Stimulated activated CD4-positive, alpha-beta T cell treated with anti-CD3 and anti-CD28 coated beads, TNF-alpha, amount 100 ng/mL, for 4 hours (primary cell): ENCODE results near the gene GRIN1.
A peak's percentile ranks its signal among the peaks of the same experiment; 100 is the strongest.

Experiments used
- DNase-seq, 3 experiments: peaks; one replicate each; pipeline ENCODE4 v3.0.0-alpha.2; 2020; ENCODE audit warnings: low read depth in 3 of 3

Gene GRIN1

GRCh38 chr9:137178201-137178938, 39.4 kb downstream of the GRIN1 start:
- DNase-seq: no peak

- DNase-seq: no peak
Observed at GRCh38 chr9:137178939-137179630, 40.1 kb downstream of the GRIN1 start.

GRCh38 chr9:137179761-137180160, 40.8 kb downstream of the GRIN1 start:
- DNase-seq: no peak

GRCh38 chr9:137180491-137180890, 41.5 kb downstream of the GRIN1 start:
- DNase-seq: no peak

GRCh38 chr9:137181680-137182079, 42.7 kb downstream of the GRIN1 start:
- DNase-seq: no peak

GRCh38 chr9:137182836-137183235, 43.9 kb downstream of the GRIN1 start:
- no peak for DNase-seq

GRCh38 chr9:137183980-137184595, 45.1 kb downstream of the GRIN1 start:
- DNase-seq: no peak

- no peak for DNase-seq
Observed at GRCh38 chr9:137184881-137185660, 46.1 kb downstream of the GRIN1 start.

GRCh38 chr9:137185921-137186320, 47.0 kb downstream of the GRIN1 start:
- DNase-seq: no peak

GRCh38 chr9:137186385-137186784, 47.4 kb downstream of the GRIN1 start:
- no peak for DNase-seq

- no peak for DNase-seq
Observed at GRCh38 chr9:137187386-137187785, 48.4 kb downstream of the GRIN1 start.

GRCh38 chr9:137188086-137188489, 49.1 kb downstream of the GRIN1 start:
- DNase-seq: no peak

GRCh38 chr9:137188490-137189296, 49.7 kb downstream of the GRIN1 start, which contains the start of the genes ANAPC2 and SSNA1:
Gene ANAPC2 (minus strand): TSS chr9:137188560. CDS start chr9:137188532, 28 bp downstream.
Gene SSNA1 (plus strand): TSS chr9:137188676. CDS start chr9:137188727, 51 bp downstream.
- peak; percentile 84 to 87 (median 86) for DNase-seq

GRCh38 chr9:137189297-137190295, 50.6 kb downstream of the GRIN1 start:
- no peak for DNase-seq

- DNase-seq: no peak
Observed at GRCh38 chr9:137190315-137190856, 51.4 kb downstream of the GRIN1 start.

- no peak for DNase-seq
Observed at GRCh38 chr9:137191245-137191644, 52.3 kb downstream of the GRIN1 start.

- no peak for DNase-seq
Observed at GRCh38 chr9:137191691-137192447, 52.9 kb downstream of the GRIN1 start.

- DNase-seq: no peak
Observed at GRCh38 chr9:137192448-137192780, 53.5 kb downstream of the GRIN1 start.

GRCh38 chr9:137192859-137193258, 53.9 kb downstream of the GRIN1 start:
- DNase-seq: no peak
